Activated naive CD4-positive, alpha-beta T cell treated with anti-CD3 and anti-CD28 coated beads, Interleukin-2, amount 10 ng/mL, durations not matched to agents 7 days and 5 days (primary cell): ENCODE results near the gene JPH2.

Experiments used
- CTCF ChIA-PET: fragments of 350-600 bp; sonication (Branson Sonifier 250); formaldehyde crosslinking; loops from one replicate; lab custom pipeline; 2021; ENCODE audit warnings: antibody characterized with exemption; lab: Charles Lee
- DNase-seq: peaks from one replicate; pipeline ENCODE4 v3.0.0-alpha.2; 2020
- H3K27ac Mint-ChIP-seq: one replicate; pipeline ENCODE4 v1.8.0; 2021; ENCODE audit warnings: mild to moderate bottlenecking, moderate library complexity, mixed read lengths
- H3K27me3 Mint-ChIP-seq: one replicate; pipeline ENCODE4 v1.8.0; 2021; ENCODE audit warnings: mild to moderate bottlenecking, mixed read lengths
- H3K36me3 Mint-ChIP-seq: one replicate; pipeline ENCODE4 v1.8.0; 2021; ENCODE audit warnings: mixed read lengths
- H3K4me1 Mint-ChIP-seq: one replicate; pipeline ENCODE4 v1.8.0; 2021; ENCODE audit warnings: mixed read lengths
- H3K4me3 Mint-ChIP-seq: one replicate; pipeline ENCODE4 v1.8.0; 2021; ENCODE audit warnings: mild to moderate bottlenecking, moderate library complexity, mixed read lengths
- H3K9me3 Mint-ChIP-seq: one replicate; pipeline ENCODE4 v1.8.0; 2021; ENCODE audit warnings: mixed read lengths

The JPH2 gene

DNA sequence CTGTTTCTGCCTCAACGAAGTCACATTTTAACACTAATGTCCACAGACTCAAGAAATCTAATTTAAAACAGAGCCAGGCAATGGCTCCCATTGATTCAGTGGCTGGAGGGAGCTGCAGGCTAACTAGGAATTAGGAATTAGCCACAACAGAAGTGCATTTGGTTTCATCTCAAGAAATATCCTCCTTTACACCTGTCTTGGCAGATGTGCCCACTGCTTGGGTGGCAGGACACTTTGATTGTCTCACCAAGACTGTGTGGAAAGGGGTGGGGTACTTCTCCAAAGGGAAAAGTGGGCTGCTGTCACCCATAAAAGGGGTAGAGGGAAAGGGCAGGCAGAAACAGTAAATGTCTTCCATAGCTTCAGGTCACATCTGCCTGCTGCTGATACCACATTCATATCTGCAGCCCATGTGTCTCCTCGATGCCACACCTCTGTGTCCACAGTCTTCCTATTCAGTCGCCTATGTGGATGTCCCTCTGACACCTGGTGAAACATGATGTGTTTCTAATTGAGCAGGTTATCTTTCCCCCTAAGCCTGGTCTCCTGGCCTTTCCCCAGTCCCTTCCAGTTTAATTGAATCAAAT, 34.5 kb upstream of the JPH2 start:
- DNase-seq: no peak
- Mint-ChIP-seq H3K4me1 (peaks cover 46% of the 10 kb centered on the region), H3K4me3 (no peak overlapping the region), H3K36me3 (no peaks in the 10 kb centered on the region), H3K27ac (no peak overlapping the region), H3K9me3 (no peaks in the 10 kb centered on the region), H3K27me3 (no peaks in the 10 kb centered on the region)
- CTCF ChIA-PET: interaction anchor here (0.9 to 1.2 kb wide), 2 partner anchors 90 to 93 kb away, joined by 3 read pairs; partner anchors contain the start of gene FITM2

DNA sequence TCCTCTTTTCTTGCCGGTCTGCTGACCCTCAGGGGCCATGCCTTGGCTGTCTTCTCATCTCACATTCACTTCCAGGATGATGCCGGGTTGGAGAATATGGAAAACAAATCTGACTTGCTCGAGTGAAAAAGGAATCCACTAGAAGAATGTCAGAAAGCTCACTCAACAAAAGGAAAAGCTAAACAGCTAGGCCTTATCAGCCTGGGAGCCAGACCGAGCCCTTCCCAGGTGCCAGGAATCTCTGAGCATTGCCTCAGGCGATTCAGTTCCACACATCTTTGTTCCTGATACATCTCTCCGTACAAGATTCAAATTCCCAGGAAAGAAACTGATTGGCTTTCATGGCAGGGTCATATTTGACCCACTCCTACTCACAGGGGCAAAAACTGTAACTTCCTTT, 32.8 kb upstream of the JPH2 start:
- peak overlapping the region; percentile 89 for H3K27ac Mint-ChIP-seq
- no peaks in the 10 kb centered on the region for H3K9me3 Mint-ChIP-seq
- peaks cover 58% of the 10 kb centered on the region for H3K4me1 Mint-ChIP-seq
- DNase-seq: no peak
- peak overlapping the region; percentile 5 for H3K4me3 Mint-ChIP-seq
- CTCF ChIA-PET: interaction anchor here (4.7 to 9.1 kb wide), 2 partner anchors 95 to 164 kb away, joined by 100 to 351 read pairs; partner anchors contain the start of gene FITM2
- peaks cover 5% of the 10 kb centered on the region for H3K36me3 Mint-ChIP-seq
- no peaks in the 10 kb centered on the region for H3K27me3 Mint-ChIP-seq

DNA sequence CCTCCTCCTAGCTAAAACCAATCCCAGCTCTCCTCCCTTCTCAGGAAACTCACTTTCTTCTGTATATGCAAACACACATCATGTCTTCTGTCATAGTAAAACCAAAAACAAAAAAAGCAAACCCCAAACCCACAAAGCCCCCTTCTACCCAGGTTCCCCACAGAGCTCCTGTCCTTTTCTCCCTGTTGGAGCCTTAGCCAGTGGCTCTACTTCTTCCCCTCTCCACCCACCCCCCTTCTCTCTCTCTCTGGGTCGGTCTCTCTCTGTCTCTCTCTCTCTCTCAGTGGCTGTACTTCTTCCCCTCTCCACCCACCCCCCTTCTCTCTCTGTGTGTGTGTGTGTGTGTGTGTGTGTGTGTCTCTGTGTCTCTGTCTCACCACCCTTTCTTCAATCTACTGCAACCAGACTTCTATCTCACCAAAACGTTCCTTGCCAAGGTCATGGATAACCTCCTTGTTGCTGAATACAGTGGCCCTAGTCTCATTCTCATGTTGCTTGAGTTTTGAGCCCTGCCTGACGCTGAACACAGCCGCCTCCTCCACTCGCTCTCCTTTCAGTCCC, 32.3 kb upstream of the JPH2 start:
- peak; percentile 29 for DNase-seq
- H3K4me3 Mint-ChIP-seq: peak overlapping the region; percentile 72

DNA sequence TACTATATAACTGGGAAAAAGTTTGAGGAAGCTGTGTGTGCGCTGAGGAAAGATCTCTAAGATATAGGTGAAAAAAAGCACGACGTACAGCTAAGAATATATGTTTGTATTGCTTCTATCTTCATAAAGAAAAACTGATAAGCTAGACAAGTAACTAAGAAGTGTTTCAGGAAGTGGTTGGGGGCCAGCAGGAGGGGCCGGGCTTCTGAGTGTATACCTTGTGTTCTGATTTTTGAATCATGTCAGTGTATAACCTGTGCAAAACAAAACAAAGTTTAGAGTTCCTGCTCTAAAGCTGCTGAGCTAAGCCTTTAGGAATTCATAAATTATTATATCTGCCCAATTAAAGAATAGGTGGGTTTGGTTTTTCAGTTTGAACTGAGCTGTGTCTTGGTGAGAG, 31.5 kb upstream of the JPH2 start:
- no peaks in the 10 kb centered on the region for H3K27me3 Mint-ChIP-seq
- DNase-seq: peak; percentile 75
- peak overlapping the region; percentile 89 for H3K27ac Mint-ChIP-seq
- peaks cover 5% of the 10 kb centered on the region for H3K36me3 Mint-ChIP-seq
- H3K4me3 Mint-ChIP-seq: peak overlapping the region; percentile 72
- CTCF ChIA-PET: interaction anchor here (0.8 to 9.1 kb wide), 17 partner anchors 8 to 761 kb away, joined by 3 to 351 read pairs (median 6); partner anchors contain the start of genes FITM2, OSER1 and SRSF6
- H3K9me3 Mint-ChIP-seq: no peaks in the 10 kb centered on the region
- peaks cover 58% of the 10 kb centered on the region for H3K4me1 Mint-ChIP-seq

More for the DNA sequence above, 32.3 kb upstream of the JPH2 start:
- Mint-ChIP-seq H3K27ac (peak overlapping the region; percentile 89), H3K36me3 (peaks cover 5% of the 10 kb centered on the region), H3K9me3 (no peaks in the 10 kb centered on the region), H3K4me1 (peaks cover 58% of the 10 kb centered on the region), H3K27me3 (no peaks in the 10 kb centered on the region)
- CTCF ChIA-PET: interaction anchor here (0.8 to 9.1 kb wide), 11 partner anchors 9 to 462 kb away, joined by 3 to 351 read pairs (median 8); partner anchors contain the start of genes FITM2 and OSER1

DNA sequence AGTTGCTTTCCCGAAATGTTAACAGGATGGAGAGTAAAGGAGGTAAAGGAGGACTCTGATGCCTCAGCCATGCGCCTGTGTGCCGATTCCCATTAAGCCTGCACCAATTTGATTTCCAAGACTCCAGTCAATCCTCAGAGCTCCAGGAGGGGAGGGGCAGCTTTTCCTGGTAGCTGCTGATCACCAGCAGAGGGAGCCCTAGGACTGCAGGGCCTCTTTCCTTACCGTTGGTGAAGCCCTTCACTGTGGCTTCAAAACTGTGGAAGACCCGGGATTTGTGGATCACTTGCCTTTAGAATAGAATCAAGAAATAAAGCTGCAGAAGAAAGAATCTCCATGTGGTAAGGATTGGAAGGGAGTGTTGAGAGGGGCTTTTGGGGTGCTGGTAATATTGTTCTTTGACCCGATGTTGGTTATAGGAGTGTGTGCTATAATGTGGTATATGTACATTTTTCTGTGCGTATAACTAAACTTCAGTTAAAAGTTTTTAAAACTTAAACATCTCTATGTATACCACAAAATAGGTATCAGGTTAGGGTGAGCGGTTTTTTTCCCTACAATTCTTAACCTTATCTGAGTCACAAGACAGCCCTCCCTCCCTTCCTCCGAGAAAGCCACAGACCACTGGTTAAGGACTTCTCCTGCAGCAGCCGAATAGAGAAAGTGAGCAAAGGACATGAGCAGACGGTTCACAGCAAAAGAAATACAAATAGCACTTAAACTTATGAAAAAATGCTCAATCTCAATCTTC, 30.5 kb upstream of the JPH2 start:
- Mint-ChIP-seq H3K4me3 (peak overlapping the region; percentile 72), H3K27ac (peak overlapping the region; percentile 89), H3K36me3 (peaks cover 5% of the 10 kb centered on the region), H3K4me1 (peaks cover 58% of the 10 kb centered on the region), H3K27me3 (no peaks in the 10 kb centered on the region), H3K9me3 (no peaks in the 10 kb centered on the region)
- CTCF ChIA-PET: interaction anchor here (0.6 to 9.1 kb wide), 37 partner anchors 9 to 760 kb away, joined by 3 to 351 read pairs (median 5); partner anchors contain the start of genes FITM2 and SRSF6
- DNase-seq: peak; percentile 82

DNA sequence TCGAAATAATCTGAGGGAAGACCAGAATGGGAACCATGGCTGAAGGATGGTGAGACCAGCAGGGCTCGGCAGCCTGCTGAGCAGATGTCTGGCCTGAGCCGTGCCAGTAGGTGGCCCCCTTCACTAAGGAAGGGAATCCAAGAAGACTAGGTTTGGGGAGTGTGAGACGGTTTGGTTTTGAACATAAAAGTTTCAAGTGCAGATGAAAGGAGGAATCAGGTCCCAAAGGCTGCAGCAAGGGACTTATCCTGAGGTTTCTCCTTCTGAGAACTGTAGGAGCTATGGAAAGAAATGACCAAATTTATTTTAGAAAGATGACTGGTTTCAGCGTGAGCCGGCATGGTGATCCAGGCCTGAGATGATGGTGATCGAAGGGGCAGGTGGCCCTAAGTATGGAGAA, 28.1 kb upstream of the JPH2 start:
- H3K36me3 Mint-ChIP-seq: peaks cover 5% of the 10 kb centered on the region
- no peak overlapping the region for H3K4me3 Mint-ChIP-seq

DNA sequence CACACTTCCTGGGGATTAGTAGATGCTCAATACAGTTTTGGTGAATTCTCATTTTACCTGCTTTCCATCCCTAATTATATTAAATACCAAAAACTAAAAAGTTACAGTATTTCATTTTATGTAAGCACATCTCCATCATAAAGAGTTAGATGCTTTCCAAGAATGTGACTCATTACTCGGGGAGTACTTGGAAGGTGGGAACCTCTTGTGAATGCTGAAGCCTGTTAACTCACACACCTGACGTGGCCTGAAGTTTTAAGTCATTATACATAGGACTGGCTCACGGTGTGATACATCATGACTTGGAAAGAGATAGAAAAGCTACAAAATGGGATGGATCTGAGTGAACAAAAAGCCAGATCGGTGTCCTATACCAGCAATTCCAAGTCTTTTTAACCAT, 25.8 kb upstream of the JPH2 start:
- DNase-seq: no peak
- Mint-ChIP-seq H3K9me3 (no peaks in the 10 kb centered on the region), H3K36me3 (peaks cover 9% of the 10 kb centered on the region), H3K27me3 (peaks cover 6% of the 10 kb centered on the region), H3K27ac (no peak overlapping the region), H3K4me3 (no peak overlapping the region), H3K4me1 (peaks cover 62% of the 10 kb centered on the region)
- CTCF ChIA-PET: interaction anchor here (1.0 to 9.1 kb wide), 6 partner anchors 96 to 397 kb away, joined by 3 to 351 read pairs (median 7); partner anchors contain the start of gene FITM2

More for the DNA sequence above, 28.1 kb upstream of the JPH2 start:
- H3K4me1 Mint-ChIP-seq: peaks cover 64% of the 10 kb centered on the region
- no peaks in the 10 kb centered on the region for H3K9me3 Mint-ChIP-seq
- H3K27ac Mint-ChIP-seq: no peak overlapping the region
- H3K27me3 Mint-ChIP-seq: peaks cover 6% of the 10 kb centered on the region
- CTCF ChIA-PET: interaction anchor here (0.7 to 9.1 kb wide), 15 partner anchors 8 to 517 kb away, joined by 3 to 351 read pairs (median 4); partner anchors contain the start of gene FITM2
- DNase-seq: peak; percentile 87

DNA sequence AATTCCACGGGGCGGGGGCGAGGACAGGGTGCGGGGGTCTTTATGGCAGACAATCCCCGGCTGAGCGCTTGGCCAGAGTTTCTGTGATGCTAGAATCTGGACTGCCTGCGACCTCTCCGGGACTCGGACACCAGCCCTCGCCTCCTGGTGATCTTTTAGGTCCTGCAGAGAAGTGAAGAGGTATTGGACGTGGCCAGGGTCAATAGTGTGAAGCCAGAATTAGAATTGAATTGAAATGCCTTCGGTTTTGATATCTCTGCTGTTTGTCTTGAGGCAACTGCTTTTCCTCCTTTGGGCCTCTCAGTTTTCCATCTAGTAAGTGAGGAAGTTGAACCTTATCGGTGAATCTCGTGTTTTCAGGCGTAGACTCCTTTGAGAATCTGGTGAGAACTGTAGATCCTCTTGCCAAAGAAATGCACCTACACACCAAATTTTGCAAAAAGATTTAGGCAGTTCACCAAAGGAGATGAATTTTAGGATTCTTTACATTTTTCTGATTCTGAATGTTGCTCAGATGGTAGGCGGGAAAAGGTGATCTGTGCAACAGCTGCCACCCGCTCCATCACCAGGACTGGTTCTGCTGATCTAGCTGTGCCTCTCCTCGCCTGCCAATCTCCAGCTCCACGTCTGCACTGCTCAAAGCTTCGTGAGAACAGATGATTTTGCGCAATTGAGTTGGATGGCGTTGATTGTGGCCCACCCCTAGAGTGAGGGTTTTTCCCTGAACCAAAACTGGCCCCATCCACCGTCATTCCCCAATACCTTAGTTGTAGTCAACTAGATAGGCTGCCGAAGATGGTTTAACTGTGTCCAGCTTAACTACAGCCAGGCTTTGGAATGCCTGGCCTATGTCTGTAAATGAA, 24.4 kb upstream of the JPH2 start:
- Mint-ChIP-seq H3K4me3 (peak overlapping the region; percentile 82), H3K27ac (peak overlapping the region; percentile 98), H3K27me3 (peaks cover 6% of the 10 kb centered on the region), H3K9me3 (no peaks in the 10 kb centered on the region), H3K36me3 (peaks cover 15% of the 10 kb centered on the region), H3K4me1 (peaks cover 58% of the 10 kb centered on the region)
- CTCF ChIA-PET: interaction anchor here (0.6 to 9.1 kb wide), 4 partner anchors 91 to 178 kb away, joined by 3 to 351 read pairs (median 6); partner anchors contain the start of gene FITM2
- DNase-seq: no peak

DNA sequence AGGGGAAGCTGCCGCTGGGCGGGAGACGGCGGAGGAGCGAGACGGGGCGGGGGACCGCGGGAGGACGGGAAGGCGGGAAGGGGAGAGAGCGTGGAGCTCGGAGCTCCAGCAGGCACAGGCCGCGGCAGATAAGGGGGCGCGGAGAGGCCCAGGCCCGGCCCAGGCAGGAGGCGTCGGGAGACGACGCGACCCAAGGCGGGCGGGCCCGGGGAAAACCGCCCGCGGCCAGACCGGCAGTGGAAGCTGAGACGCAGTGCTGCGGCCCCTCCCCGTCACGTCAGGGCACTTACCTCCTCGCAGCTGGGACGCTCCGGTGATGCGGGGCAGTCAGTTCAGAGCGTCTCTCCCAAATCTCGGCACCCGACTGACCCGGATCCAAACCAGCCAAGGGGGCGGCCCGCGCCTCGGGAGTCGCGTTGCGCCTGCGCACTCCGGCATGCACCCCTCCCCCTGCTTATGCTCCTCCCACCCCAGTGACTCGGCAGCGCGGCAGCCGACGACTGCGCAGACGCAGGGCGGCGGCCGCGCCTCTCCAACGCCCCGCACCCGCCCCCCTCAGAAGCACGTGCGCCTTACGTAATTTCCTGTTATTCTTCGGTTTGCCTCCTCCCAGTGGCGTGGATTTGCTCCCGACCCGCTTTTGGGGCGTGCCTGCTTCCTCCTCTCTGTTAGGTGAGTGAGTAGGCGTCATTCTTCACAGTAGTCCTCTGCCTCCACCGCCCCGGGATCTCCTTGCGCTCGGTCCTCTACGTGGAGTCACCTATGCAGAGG, 23.6 kb upstream of the JPH2 start, which contains the start of gene OSER1:
Gene OSER1 (minus strand): TSS at position 366 of the 771 bp plus-strand sequence. CDS start 3,814 bp downstream, outside the sequence.
- peak; percentile 99 for DNase-seq
- Mint-ChIP-seq H3K4me1 (peaks cover 54% of the 10 kb centered on the region), H3K9me3 (no peaks in the 10 kb centered on the region), H3K27me3 (peaks cover 6% of the 10 kb centered on the region), H3K27ac (peak within 1 kb of the TSS; percentile 98), H3K4me3 (peak within 1 kb of the TSS; percentile 82), H3K36me3 (peaks cover 21% of the 10 kb centered on the region)
- CTCF ChIA-PET: interaction anchor here (0.6 to 1.2 kb wide), 4 partner anchors 8 to 90 kb away, joined by 3 to 4 read pairs (median 3); no protein-coding TSS in a partner anchor

DNA sequence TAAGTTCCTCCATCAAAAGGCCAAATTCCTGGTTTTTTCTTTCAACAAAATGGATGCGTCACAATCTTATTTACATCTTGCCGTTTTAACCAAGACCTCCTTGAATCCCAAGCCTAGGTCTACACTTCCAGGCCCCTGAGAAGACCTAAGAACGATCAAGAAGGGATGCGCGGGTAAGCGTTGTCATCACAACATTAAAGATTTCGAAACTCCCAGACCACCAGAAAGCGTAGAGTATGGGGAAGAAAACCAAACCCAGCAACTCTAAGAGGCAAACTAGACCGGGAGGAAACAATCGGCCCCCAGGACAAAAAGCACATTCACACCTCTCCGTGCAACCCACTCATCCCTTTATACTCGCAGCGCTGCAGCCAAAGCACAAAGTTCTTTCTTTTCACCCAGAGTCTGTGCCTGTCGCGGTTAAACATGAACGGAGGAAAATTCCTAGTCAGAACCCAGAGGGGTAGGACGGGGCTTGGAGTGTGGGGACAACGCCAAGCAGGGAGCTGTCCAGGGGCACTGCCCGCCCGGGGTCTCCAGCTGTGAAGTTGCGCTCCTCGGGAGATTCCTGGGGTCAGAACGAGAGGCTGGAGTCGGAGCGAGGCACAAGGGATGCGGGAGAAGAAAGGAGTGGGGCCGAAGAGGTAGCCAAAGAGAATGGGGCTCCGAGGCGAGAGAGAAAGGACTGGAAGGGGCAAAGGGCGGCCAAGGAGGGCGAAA, 22.9 kb upstream of the JPH2 start:
- peaks cover 20% of the 10 kb centered on the region for H3K36me3 Mint-ChIP-seq
- DNase-seq: peak; percentile 36
- H3K27ac Mint-ChIP-seq: peak overlapping the region; percentile 98
- H3K4me3 Mint-ChIP-seq: peak overlapping the region; percentile 82
- CTCF ChIA-PET: interaction anchor here (0.8 to 1.2 kb wide), 2 partner anchors 9 to 20 kb away, joined by 3 read pairs; no protein-coding TSS in a partner anchor
- H3K27me3 Mint-ChIP-seq: peaks cover 6% of the 10 kb centered on the region
- peaks cover 48% of the 10 kb centered on the region for H3K4me1 Mint-ChIP-seq
- H3K9me3 Mint-ChIP-seq: no peaks in the 10 kb centered on the region

DNA sequence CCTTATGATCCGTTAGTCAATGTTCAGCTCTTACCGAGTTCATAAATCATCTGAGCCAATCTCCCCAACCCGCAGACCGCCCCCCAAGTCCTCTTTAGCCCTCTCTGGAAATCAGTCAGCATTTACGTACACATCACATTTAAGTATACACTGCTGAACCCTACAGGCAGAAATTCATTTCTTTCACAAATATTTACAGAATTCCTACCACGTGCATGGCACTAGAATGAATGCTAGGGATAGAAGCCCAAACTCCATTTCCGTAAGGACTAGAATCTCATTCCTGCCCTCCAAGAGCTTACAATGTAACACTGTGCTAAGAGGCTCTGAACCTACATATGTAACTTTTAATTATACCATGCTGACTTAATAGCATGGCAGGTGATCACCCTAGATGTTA, 21.8 kb upstream of the JPH2 start:
- peaks cover 22% of the 10 kb centered on the region for H3K36me3 Mint-ChIP-seq
- H3K27ac Mint-ChIP-seq: peak overlapping the region; percentile 67
- peaks cover 52% of the 10 kb centered on the region for H3K4me1 Mint-ChIP-seq

GRCh38 chr20:44208165-44208564, 21.2 kb upstream of the JPH2 start:
- Mint-ChIP-seq H3K27ac (no peak overlapping the region), H3K4me1 (peaks cover 52% of the 10 kb centered on the region), H3K36me3 (peaks cover 26% of the 10 kb centered on the region), H3K27me3 (peaks cover 6% of the 10 kb centered on the region), H3K9me3 (no peaks in the 10 kb centered on the region), H3K4me3 (peak overlapping the region; percentile 2)
- DNase-seq: no peak
- CTCF ChIA-PET: no interaction called here

More for the DNA sequence above, 21.8 kb upstream of the JPH2 start:
- CTCF ChIA-PET: interaction anchor here (1.0 kb wide), 1 partner anchor 92 kb away, joined by 3 read pairs; no protein-coding TSS in a partner anchor
- Mint-ChIP-seq H3K9me3 (no peaks in the 10 kb centered on the region), H3K4me3 (peak overlapping the region; percentile 82), H3K27me3 (peaks cover 6% of the 10 kb centered on the region)
- DNase-seq: no peak
